Cortex of kidney (tissue), 1 donor: ENCODE results near the gene NMT1.
"Not testable (repeated sequence)": the region's sequence is repeated elsewhere in the genome, so short reads cannot be mapped to it uniquely, and the experiment has no call there.

Experiments
- DNase-seq: peaks from one replicate; lab custom pipeline; 2025; lab: John Stamatoyannopoulos, UW

NMT1 gene

GRCh38 chr17:45036691-45037090 is 24.4 kb upstream of the NMT1 start:
- no peak for DNase-seq

- DNase-seq = no peak
These were observed 22.1 kb upstream of the NMT1 start for GRCh38 chr17:45038728-45039634.

GRCh38 chr17:45040459-45040858 is 20.7 kb upstream of the NMT1 start:
- no peak for DNase-seq

- DNase-seq = no peak
These were observed 18.6 kb upstream of the NMT1 start for GRCh38 chr17:45042346-45043120.

- DNase-seq = no peak
These were observed 17.1 kb upstream of the NMT1 start for GRCh38 chr17:45043813-45044540.

GRCh38 chr17:45046537-45047125 is 14.5 kb upstream of the NMT1 start:
- DNase-seq = no peak

DNA sequence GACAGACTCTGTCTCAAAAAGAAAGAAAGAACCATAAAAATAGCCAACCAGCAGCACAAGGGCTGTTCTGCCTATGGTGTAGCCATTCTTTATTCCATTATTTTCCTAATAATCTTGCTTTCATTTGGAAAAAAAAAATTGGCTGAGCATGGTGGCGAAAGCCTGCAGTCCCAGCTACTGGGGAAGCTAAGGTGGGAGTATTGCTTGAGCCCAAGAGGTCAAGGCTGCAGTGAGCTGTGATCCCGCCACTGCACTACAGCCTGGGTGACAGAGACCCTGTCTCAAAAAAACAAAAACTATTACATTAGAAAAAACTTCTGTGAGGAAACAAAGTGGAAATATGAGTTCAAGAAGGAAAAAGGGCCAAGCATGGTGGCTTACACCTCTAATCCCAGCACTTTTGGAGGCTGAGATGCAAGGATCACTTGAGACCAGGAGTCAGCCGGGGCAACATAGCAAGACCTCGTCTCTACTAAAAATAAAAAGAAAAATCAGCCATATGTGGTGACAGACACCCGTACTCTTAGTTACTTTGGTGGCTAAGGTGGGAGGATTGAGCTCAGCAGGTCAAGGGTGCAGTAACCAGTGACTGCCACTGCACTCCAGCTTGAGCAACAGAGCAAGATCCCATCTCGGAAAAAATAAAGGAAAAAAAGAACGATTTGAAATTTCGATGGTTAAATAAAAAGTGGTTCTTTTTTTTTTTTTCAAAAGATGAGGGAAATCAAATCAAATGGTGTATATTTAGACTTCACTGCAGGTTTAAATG is 12.1 kb upstream of the NMT1 start:
- no peak for DNase-seq

DNA sequence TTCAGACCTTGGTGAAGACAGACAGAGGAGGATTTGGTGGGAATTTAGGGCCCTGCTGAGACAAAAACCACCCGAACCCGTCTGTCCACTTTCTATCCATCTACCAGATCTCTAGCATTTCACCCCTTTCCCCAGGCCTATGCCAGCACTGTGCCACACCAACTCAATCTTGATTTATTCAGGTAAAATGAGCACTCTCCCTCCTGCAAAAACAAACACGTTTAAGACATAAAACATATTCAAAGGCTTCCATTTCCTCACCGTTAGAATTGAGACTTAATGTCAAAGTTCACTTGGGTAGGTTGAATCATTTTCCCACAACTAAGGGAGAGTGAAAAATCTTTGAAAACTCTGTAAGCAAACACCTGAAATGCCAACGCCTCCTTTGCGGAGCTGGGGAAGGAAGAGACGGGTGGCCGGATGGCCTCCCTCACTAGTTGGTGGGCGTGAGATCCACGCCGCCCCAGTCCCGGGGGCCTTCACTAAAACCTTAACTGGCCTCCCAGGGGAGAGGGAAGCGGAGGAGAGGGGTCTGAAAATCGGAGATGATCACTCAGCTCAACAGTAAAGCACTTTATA is 10.5 kb upstream of the NMT1 start:
- no peak for DNase-seq

GRCh38 chr17:45051060-45051719 is 9.9 kb upstream of the NMT1 start, which contains the start of gene DCAKD:
TSS of gene DCAKD (minus strand) at chr17:45051632. CDS start at chr17:45034885, 16,747 bp downstream.
- no peak for DNase-seq

DNA sequence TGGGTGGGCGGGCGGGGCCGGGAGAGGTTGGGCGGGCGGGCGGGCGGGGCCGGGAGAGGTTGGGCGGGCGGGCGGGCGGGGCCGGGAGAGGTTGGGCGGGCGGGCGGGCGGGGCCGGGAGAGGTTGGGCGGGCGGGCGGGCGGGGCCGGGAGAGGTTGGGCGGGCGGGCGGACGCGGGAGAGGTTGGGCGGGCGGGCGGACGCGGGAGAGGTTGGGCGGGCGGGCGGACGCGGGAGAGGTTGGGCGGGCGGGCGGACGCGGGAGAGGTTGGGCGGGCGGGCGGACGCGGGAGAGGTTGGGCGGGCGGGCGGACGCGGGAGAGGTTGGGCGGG is 9.4 kb upstream of the NMT1 start:
- not testable (repeated sequence) for DNase-seq

GRCh38 chr17:45052052-45052772 is 8.9 kb upstream of the NMT1 start:
- DNase-seq = no peak

DNA sequence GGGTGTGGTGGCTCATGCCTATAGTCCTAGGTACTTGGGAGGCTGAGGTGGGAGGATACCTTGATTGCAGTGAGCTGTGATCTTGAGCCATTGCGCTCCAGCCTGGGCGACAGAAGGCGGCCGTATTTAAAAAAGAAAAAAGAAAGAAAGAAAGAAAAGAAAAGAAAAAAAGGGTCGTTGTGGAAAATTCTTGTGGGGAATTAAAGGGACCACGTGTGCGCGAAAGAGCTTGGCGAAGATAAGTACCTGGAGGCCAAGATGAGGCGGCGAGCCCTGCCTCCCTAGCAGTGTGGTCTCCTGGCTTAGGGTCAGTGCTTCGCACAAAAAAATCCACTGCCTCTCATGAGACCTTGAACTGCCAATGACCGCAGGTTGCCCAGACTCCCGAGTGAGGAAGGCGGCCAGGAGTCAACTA is 728 bp upstream of the NMT1 start:
- DNase-seq = no peak

DNA sequence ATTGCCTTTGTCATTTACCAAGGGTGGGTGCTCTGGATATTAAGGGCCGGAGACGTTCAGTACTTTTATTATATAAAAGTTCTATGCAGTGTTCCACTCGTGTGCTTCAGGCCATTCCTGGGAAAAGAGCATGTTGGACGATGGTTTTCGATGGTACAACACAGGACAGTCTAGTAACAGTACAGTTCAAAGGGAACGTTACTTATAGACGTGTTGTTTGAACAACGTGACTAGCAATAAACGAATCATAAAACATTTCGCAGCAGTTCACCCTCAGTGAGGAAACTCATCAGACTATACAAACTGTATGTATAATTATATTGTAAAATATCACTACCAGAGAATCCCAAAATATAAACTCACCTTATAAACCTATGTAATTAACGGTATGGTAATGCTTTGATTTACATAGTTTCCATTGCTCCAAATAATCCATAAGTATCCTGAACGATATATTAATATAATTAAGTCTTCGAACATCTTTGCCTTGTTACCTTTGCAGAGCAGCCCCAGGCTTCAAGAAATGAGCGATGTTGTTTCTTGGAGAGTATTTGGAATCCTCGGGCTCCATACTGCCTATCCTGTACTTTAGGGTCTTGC is 589 bp downstream of the NMT1 start:
- no peak for DNase-seq

- no peak for DNase-seq
These were observed 2.1 kb downstream of the NMT1 start for GRCh38 chr17:45063198-45063597.

DNA sequence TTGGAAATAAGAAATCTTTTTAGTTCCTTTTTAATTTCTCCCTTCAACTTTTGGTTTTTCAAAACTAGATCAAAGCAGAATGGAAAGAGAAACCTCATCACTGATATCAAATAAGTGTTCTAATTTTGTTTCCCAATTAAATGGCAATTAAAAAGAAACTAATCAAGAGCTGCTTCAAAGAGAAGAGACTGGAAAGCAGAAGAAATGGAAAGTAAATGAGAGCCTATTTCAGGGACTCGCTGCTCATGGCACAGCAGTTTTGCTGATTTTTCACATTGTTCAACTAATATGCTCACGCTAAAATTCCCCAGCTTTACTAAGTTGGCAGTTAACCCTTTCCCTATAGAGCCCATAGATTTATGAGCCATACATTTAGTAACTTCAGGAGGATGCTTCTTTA is 6.5 kb downstream of the NMT1 start:
- DNase-seq = no peak

DNA sequence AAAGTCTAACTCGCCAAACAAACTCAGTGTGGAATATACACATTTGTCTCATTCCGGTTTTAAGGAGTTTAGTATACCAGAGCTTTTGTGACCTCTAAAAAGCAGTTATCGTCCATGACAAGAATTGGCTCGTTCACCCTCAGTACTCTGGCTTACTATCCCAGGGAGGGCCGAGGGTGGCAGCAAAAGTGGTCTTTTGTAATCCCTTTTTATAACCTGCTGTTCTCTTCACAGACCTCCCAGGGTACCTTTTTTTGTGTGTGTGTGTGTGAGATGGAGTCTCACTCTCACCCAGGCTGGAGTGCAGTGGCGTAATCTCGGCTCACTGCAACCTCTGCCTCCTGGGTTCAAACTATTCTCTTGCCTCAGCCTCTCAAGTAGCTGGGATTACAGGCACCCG is 8.9 kb downstream of the NMT1 start:
- no peak for DNase-seq

DNA sequence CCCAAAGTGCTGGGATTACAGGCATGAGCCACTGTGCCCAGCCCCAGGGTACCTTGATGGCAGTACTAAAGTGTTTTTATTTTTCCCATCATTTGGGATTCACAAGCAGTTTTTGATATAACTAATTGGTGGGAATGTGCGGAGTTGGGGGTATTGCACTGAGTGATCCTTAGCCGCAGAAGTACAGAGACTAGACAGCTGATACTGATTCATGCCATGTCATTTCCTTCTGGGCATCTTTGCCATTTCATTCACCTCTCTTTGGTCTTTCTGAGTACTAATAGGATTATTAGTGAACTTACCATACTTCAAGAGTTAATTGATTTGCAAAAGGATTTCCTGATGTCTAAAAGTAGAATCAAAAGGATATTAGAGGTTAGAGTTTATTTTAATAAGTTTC is 9.7 kb downstream of the NMT1 start:
- no peak for DNase-seq

DNA sequence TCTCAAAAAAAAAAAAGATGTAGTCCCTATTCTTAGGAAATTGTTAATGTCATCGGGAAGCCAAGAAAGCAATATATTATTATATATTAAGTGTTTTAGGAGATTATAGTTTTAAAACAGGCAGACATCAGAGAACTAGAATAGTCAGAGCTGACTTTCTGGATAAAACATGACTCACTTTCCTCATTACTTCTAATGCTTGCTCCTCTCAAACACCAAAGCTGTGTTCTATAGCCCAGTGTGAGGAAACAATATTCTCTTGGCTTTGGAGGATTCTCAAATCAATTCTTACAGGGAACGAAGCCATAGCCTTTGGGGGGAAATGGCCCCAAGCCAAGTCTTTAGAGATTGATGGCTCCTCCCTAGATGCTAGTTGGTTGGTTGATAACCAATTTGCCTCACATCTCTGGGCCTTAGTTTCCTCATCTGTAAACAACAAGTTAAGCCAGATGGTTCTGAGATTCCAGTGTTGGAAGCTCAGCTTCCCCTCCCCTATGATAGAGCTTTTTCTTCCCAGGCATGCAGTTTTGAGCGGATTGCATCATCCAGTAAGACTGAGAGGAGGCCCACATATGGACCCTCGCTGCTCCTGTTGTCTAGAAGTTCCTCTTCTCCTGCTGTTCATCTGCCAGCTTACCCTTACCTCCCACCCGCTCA is 12.4 kb downstream of the NMT1 start:
- no peak for DNase-seq

GRCh38 chr17:45077643-45078042 is 16.5 kb downstream of the NMT1 start:
- no peak for DNase-seq
